GM21619 (cell line): ENCODE data around the gene RGPD3.

ENCODE experiments used
- ATAC-seq: cut with Tn5 transposase; IDR thresholded peaks from one replicate; pipeline ENCODE4 v1.9.1; 2021; ENCODE audit not compliant: unreplicated experiment

RGPD3 gene

GRCh38 chr2:106343274-106343673, 124.9 kb downstream of the RGPD3 start:
- ATAC-seq = no peak

GRCh38 chr2:106342831-106343251, 125.4 kb downstream of the RGPD3 start:
- ATAC-seq = no peak

- no peak for ATAC-seq
Observed at GRCh38 chr2:106341666-106342065, 126.5 kb downstream of the RGPD3 start.
